ENCODE measurements around the gene MAST3. TPM values are rescaled to one million over a fixed set of nuclear protein-coding genes. Genes with fewer than 3 reads are reported as not detected.

MAST3 gene
- total RNA-seq, 4 donors from 2014 or later: 0.59 to 22.5 (median 3.8) TPM

DNA sequence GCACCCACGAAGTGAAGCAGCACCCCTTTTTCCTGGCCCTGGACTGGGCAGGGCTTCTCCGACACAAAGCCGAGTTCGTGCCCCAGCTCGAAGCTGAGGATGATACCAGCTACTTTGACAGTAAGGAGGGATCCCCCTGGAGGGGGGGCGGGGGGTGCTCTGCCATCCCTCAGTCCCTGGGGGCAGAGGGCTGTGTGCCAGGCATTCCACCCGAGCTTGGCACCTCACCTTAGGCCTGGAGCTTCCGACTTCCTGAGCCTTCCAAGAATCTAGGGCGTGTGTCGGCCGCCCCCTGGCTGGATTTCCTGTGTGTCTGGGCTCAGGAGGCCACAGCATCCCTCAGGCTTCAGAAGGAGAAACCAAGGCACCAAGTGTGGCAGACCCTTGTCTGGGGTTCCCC, 39.7 kb downstream of the MAST3 start:
- H3K36me3 ChIP-seq: no peaks in the 10 kb centered on the region
- no peak overlapping the region for H3K27ac ChIP-seq
- DNase-seq: no peak
- H3K27me3 ChIP-seq: no peaks in the 10 kb centered on the region
- H3K9me3 ChIP-seq: no peaks in the 10 kb centered on the region
- H3K4me1 ChIP-seq: no peaks in the 10 kb centered on the region
- no peak overlapping the region for H3K4me3 ChIP-seq
- TF ChIP-seq, protein P1, sequence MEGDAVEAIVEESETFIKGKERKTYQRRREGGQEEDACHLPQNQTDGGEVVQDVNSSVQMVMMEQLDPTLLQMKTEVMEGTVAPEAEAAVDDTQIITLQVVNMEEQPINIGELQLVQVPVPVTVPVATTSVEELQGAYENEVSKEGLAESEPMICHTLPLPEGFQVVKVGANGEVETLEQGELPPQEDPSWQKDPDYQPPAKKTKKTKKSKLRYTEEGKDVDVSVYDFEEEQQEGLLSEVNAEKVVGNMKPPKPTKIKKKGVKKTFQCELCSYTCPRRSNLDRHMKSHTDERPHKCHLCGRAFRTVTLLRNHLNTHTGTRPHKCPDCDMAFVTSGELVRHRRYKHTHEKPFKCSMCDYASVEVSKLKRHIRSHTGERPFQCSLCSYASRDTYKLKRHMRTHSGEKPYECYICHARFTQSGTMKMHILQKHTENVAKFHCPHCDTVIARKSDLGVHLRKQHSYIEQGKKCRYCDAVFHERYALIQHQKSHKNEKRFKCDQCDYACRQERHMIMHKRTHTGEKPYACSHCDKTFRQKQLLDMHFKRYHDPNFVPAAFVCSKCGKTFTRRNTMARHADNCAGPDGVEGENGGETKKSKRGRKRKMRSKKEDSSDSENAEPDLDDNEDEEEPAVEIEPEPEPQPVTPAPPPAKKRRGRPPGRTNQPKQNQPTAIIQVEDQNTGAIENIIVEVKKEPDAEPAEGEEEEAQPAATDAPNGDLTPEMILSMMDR (IDR thresholded peaks at IDR 0.05): no peak
- no peak for TF ChIP-seq POLR2A (IDR thresholded peaks at IDR 0.05)
- intact Hi-C loops (cut with DNase I; ENCODE audit: low total_unique reads): no loop called here

DNA sequence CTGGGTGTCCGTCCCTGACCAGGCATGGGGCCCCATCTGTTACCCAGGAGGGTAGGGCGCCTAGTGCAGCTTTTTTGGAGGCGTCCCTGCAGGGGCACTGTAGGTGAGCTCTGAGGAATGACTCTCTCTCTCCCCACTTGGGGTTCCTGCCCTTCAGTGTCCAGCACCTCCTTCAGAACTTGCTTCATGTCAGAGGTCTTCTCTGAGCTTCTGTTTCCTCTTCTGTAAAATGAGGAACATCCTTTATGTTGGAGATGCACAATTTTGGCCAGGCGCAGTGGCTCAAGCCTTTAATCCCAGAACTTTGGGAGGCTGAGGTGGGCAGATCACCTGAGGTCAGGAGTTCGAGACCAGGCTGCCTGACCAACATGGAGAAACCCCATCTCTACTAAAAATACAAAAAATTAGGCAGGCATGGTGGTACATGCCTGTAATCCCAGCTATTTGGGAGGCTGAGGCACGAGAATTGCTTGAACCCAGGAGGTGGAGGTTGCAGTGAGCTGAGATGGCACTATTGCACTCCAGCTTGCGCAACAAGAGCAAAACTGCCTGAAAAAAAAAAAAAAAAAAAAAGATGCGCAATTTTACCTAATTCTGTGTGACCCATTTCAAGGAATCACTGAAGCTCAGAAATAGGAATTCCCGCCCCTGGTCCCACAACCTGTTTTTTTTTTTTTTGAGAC, 40.2 kb downstream of the MAST3 start:
- DNase-seq: no peak
- intact Hi-C loops (cut with DNase I; ENCODE audit: low total_unique reads): no loop called here
- H3K4me1 ChIP-seq: no peaks in the 10 kb centered on the region
- H3K9me3 ChIP-seq: no peaks in the 10 kb centered on the region
- H3K27me3 ChIP-seq: no peaks in the 10 kb centered on the region
- TF ChIP-seq, protein P1 (IDR thresholded peaks at IDR 0.05): no peak
- TF ChIP-seq POLR2A (IDR thresholded peaks at IDR 0.05): no peak
- H3K36me3 ChIP-seq: no peaks in the 10 kb centered on the region
- H3K4me3 ChIP-seq: no peak overlapping the region
- no peak overlapping the region for H3K27ac ChIP-seq

DNA sequence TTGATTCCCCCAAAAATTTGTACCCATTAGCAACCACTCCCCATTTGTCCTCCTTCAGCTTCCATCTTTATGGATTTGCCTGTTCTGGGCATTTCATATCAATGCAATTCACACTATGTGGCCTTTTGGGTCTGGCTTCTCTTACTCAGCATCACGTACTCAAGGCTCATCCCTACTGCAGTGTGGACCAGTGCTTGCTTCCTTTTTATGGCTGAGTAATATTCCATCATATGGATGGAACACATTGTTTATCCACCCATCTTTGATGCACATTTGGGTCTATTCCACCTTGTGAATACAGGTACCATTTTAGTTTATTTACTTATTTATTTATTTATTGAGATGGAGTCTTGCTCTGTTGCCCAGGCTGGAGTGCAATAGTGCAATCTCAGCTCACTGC, 42.9 kb downstream of the MAST3 start:
- no peaks in the 10 kb centered on the region for H3K4me1 ChIP-seq
- TF ChIP-seq POLR2A (IDR thresholded peaks at IDR 0.05): no peak
- TF ChIP-seq, protein P1 (IDR thresholded peaks at IDR 0.05): no peak
- no peaks in the 10 kb centered on the region for H3K9me3 ChIP-seq
- H3K4me3 ChIP-seq: no peak overlapping the region
- intact Hi-C loops (cut with DNase I; ENCODE audit: low total_unique reads): no loop called here
- no peaks in the 10 kb centered on the region for H3K36me3 ChIP-seq
- no peak overlapping the region for H3K27ac ChIP-seq
- DNase-seq: no peak
- H3K27me3 ChIP-seq: no peaks in the 10 kb centered on the region

DNA sequence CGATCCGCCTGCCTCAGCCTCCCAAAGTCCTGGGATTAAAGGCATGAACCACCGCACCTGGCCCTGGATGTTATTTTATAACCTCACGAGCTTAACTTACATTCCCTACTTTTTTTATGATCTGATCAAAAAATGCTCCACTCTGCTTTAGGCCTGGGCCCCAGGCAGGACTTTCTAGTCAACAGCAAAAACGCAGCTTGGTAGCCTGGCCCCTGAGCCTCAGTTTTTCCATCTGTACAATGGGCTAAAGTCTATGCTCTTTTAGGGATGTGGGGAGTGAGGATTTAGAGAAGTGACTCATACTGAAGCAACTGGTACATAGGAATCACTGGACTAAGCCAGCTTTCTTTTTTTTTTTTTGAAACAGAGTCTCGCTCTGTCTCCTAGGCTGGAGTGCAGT, 43.5 kb downstream of the MAST3 start:
- Histone ChIP-seq H3K9me3 (no peaks in the 10 kb centered on the region), H3K36me3 (no peaks in the 10 kb centered on the region), H3K27ac (no peak overlapping the region), H3K27me3 (no peaks in the 10 kb centered on the region), H3K4me1 (no peaks in the 10 kb centered on the region), H3K4me3 (no peak overlapping the region)
- DNase-seq: no peak
- intact Hi-C loops (cut with DNase I; ENCODE audit: low total_unique reads): no loop called here
- TF ChIP-seq, protein P1 (IDR thresholded peaks at IDR 0.05): no peak
- TF ChIP-seq POLR2A (IDR thresholded peaks at IDR 0.05): no peak

DNA sequence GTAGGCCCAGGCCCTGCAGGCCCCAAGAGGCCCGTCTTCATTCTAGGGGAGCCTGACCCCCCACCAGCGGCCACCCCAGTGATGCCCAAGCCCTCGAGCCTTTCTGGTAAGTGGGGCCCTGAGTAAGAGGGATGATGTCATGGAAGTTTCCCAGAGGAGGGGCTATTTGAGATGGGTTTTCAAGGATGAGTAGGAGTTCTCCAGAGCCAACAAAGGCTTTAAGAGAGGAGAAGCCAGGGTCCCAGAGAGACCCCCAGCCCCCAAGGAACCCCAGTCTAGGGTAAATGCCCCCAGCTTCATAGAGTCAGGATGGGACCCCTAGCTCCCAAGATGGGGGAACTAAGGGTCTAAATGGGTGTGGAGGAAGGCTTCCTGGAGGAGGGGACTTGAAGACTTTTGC, 46.3 kb downstream of the MAST3 start:
- Histone ChIP-seq H3K9me3 (no peaks in the 10 kb centered on the region), H3K4me3 (no peak overlapping the region), H3K36me3 (no peaks in the 10 kb centered on the region), H3K27ac (no peak overlapping the region), H3K27me3 (no peaks in the 10 kb centered on the region), H3K4me1 (no peaks in the 10 kb centered on the region)
- DNase-seq: no peak
- no peak for TF ChIP-seq POLR2A (IDR thresholded peaks at IDR 0.05)
- TF ChIP-seq, protein P1 (IDR thresholded peaks at IDR 0.05): no peak
- intact Hi-C loops (cut with DNase I; ENCODE audit: low total_unique reads): no loop called here

All from uterus (tissue), 4 donors.